HS-5 (cell line): Measurements from ENCODE around the gene ILKAP.

Experiments
- DNase-seq: peaks from one replicate; pipeline ENCODE4 v3.0.0-alpha.2; 2012; ENCODE audit warnings: low read depth

The ILKAP gene

GRCh38 chr2:238237431-238238135 lies 34.1 kb upstream of the ILKAP start:
- DNase-seq = no peak

- no peak for DNase-seq
These were observed 33.1 kb upstream of the ILKAP start for GRCh38 chr2:238236571-238236970.

GRCh38 chr2:238235856-238236255 lies 32.4 kb upstream of the ILKAP start:
- no peak for DNase-seq

GRCh38 chr2:238235331-238235732 lies 31.8 kb upstream of the ILKAP start:
- DNase-seq = no peak

- no peak for DNase-seq
These were observed 30.1 kb upstream of the ILKAP start for GRCh38 chr2:238233625-238234024.

- DNase-seq = no peak
These were observed 28.3 kb upstream of the ILKAP start for GRCh38 chr2:238231809-238232208.

GRCh38 chr2:238231251-238231793 lies 27.8 kb upstream of the ILKAP start:
- no peak for DNase-seq

- DNase-seq = no peak
These were observed 27.2 kb upstream of the ILKAP start for GRCh38 chr2:238230699-238231098.

GRCh38 chr2:238228700-238229099 lies 25.2 kb upstream of the ILKAP start:
- no peak for DNase-seq

GRCh38 chr2:238227587-238228032 lies 24.1 kb upstream of the ILKAP start:
- DNase-seq = no peak

- DNase-seq = no peak
These were observed 23.4 kb upstream of the ILKAP start for GRCh38 chr2:238226698-238227586.

- no peak for DNase-seq
These were observed 22.6 kb upstream of the ILKAP start for GRCh38 chr2:238225911-238226697.

GRCh38 chr2:238225121-238225520 lies 21.6 kb upstream of the ILKAP start:
- DNase-seq = no peak

- no peak for DNase-seq
These were observed 21.0 kb upstream of the ILKAP start for GRCh38 chr2:238224356-238225035.

- no peak for DNase-seq
These were observed 17.5 kb upstream of the ILKAP start for GRCh38 chr2:238220892-238221521.

- DNase-seq = no peak
These were observed 16.9 kb upstream of the ILKAP start for GRCh38 chr2:238220274-238220891.

- no peak for DNase-seq
These were observed 13.2 kb upstream of the ILKAP start for GRCh38 chr2:238216651-238217184.

- no peak for DNase-seq
These were observed 3.5 kb upstream of the ILKAP start for GRCh38 chr2:238207006-238207405.

GRCh38 chr2:238203973-238204683 lies 633 bp upstream of the ILKAP start:
- DNase-seq = no peak
